AG04449 (cell line): Measurements from ENCODE around the gene CDC73.

Experiments used
- CTCF ChIA-PET: fragments of 350-600 bp; formaldehyde crosslinking; extraction: SDS; loops from one replicate; lab custom pipeline; 2021; ENCODE audit warnings: antibody characterized with exemption; lab: Yijun Ruan, JAX
- POLR2A ChIA-PET: fragments of 400-600, 350-600 bp; formaldehyde crosslinking; extraction: SDS; loops from one replicate; lab custom pipeline; 2020; ENCODE audit warnings: antibody characterized with exemption, inconsistent platforms; lab: Yijun Ruan, JAX
- DNase-seq: peaks from one replicate; pipeline ENCODE4 v3.0.0-alpha.2; 2010; ENCODE audit warnings: low read depth, low spot score
- H3K4me3 ChIP-seq: 2 replicates; pipeline ENCODE4 v1.5.1; 2011; ENCODE audit warnings: low read depth, mild to moderate bottlenecking, control low read depth, low read length
- TF ChIP-seq, protein P1 (sequence below): IDR thresholded peaks from one replicate; pipeline ENCODE4 v1.5.1; 2011; ENCODE audit warnings: mild to moderate bottlenecking, moderate library complexity, low read length, control low read depth, inconsistent platforms; ENCODE audit not compliant: insufficient read depth; ENCODE audit errors: missing control alignments

Gene CDC73

DNA sequence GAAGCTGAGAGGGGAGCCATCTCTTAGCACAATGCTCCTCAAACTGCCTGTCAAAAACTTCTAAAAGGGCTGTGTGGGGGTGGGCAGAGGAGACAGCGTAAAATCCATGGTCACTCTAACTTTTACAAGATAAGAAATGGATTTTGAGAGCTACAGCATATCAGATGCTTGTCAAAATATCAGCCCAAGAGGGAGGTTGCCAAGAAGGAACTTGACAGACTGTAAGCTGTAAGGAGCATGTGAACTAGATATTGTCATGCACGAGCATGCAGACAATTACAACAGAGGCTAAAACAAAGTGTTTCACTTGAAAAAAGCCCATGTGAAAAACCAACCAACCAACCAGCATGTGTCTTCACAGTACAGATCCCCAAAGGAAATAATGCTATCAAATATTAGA, 171.9 kb downstream of the CDC73 start:
- CTCF ChIA-PET: interaction anchor here (0.9 kb wide), 1 partner anchor 8 kb away, joined by 4 read pairs; no protein-coding TSS in a partner anchor
- DNase-seq: no peak
- H3K4me3 ChIP-seq: no peak overlapping the region
- POLR2A ChIA-PET: no interaction called here
- TF ChIP-seq, protein P1, sequence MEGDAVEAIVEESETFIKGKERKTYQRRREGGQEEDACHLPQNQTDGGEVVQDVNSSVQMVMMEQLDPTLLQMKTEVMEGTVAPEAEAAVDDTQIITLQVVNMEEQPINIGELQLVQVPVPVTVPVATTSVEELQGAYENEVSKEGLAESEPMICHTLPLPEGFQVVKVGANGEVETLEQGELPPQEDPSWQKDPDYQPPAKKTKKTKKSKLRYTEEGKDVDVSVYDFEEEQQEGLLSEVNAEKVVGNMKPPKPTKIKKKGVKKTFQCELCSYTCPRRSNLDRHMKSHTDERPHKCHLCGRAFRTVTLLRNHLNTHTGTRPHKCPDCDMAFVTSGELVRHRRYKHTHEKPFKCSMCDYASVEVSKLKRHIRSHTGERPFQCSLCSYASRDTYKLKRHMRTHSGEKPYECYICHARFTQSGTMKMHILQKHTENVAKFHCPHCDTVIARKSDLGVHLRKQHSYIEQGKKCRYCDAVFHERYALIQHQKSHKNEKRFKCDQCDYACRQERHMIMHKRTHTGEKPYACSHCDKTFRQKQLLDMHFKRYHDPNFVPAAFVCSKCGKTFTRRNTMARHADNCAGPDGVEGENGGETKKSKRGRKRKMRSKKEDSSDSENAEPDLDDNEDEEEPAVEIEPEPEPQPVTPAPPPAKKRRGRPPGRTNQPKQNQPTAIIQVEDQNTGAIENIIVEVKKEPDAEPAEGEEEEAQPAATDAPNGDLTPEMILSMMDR: no peak

DNA sequence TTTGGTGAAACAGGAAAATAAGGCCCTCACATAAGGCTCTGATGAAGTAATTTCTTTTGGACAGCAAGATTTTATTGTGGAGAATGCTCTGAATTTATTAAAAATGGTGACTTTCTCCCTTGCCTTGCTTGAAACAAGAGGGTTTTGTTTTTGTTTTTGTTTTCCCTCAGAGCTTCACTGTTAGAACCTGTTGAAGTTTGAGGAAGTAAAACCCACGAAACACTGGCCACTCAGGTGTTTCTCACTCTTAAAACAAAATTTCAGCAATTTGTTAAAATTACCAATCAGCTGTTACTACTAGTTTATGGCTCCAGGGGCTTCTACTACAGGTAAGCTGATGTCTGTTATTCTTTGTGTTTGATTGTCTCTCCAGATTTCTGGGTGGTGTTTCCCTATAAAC, 177.2 kb downstream of the CDC73 start:
- POLR2A ChIA-PET: no interaction called here
- TF ChIP-seq, protein P1: no peak

DNA sequence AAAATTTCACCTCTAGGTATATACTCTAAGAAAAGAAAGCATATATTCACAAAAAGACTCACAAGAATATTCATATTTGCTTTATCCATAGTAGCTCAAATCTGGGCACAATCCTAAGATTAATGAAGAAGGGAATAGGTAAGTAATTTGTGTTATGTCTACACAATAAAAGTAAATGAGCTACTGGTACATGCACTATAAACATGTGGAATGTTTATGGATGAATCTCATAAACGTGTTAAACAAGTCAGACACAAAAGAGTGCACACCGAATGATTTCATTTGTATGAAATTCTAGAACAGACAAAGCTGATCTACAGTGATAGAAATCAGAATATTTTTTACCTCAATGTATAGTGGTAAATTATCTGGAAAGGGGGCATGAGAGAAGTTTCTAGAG, 179.9 kb downstream of the CDC73 start:
- no peak overlapping the region for H3K4me3 ChIP-seq
- POLR2A ChIA-PET: no interaction called here
- CTCF ChIA-PET: interaction anchor here (1.5 kb wide), 1 partner anchor 8 kb away, joined by 4 read pairs; no protein-coding TSS in a partner anchor
- TF ChIP-seq, protein P1: no peak
- no peak for DNase-seq

More for the DNA sequence above, 177.2 kb downstream of the CDC73 start:
- no peak for DNase-seq
- H3K4me3 ChIP-seq: no peak overlapping the region
- CTCF ChIA-PET: interaction anchor here (0.6 kb wide), 2 partner anchors 10 to 12 kb away, joined by 3 to 4 read pairs; no protein-coding TSS in a partner anchor

DNA sequence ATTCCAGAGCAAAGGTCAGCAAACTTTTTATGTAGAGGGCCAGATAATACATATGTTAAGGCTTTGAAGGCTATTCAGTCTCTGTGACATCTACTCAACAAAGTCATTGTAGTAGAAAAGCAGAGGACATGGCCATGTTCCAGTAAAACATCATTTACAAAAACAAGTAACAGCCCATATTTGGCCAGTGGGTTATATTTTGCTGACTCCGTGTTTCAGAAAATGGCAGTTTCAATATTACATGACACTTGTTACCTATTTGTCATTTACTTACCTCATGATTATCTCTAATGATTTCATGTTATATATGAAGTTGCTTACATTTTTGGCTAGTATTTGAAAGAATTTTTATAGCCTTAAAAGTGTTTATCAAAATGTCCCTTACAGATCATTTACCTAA, 182.0 kb downstream of the CDC73 start:
- no peak for DNase-seq
- H3K4me3 ChIP-seq: no peak overlapping the region
- TF ChIP-seq, protein P1: no peak
- POLR2A ChIA-PET: no interaction called here
- CTCF ChIA-PET: interaction anchor here (1.3 kb wide), 1 partner anchor 12 kb away, joined by 3 read pairs; no protein-coding TSS in a partner anchor
